ENCODE measurements around the gene ABHD16B. TPM values are rescaled to one million over a fixed set of nuclear protein-coding genes. Genes with fewer than 3 reads are reported as not detected.

ABHD16B gene
- total RNA-seq, 1 donor from 2014 or later = not detected

DNA sequence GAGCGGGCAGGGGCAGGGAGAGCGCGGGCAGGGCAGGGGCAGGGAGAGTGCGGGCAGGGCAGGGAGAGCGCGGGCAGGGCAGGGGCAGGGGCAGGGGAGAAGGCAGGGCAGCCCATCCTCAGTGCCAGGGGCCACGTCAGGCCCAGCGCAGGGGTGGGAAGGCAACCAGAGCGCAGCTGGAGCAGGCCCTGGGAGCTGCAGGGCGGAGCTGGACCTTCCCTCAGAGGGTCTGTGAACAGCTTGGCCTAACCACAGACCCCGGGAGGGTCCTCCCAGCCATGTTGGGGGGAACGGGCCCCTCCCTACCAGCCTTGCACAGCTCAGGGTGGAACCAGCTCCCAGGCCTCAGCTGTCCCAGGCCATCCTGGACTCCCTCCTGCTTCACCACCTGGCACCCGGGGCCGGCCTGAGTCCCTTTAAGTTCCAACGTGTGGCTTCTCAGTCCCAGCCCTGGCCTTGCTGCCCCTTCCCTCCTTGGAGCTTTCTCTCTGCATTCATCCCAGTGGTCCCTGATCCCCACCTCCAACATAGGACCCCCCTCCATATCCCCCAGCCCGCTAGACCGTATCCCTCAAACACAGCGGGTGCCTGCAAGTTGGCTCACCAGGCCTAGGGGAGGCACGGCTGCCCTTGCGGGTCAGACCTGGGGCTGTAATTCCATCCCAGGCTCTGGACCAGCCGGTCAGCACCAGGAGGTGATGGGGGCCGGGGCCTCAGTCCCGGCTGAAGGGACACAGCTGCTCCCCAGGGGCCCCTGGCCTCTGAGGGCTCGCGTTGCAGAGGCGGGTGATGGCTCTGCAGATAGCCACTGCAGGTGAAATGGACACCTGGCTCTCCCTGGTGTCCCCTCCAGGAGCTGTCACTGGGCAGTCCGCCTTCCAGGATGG is 24.6 kb upstream of the ABHD16B start:
- Histone ChIP-seq H3K27ac (no peak overlapping the region), H3K4me1 (peaks cover 30% of the 10 kb centered on the region), H3K4me3 (no peak overlapping the region), H3K36me3 (no peaks in the 10 kb centered on the region), H3K9me3 (no peaks in the 10 kb centered on the region), H3K27me3 (ENCODE audit: low read depth) (no peaks in the 10 kb centered on the region)
- intact Hi-C loops (cut with DNase I) = no loop called here
- TF ChIP-seq, protein P1, sequence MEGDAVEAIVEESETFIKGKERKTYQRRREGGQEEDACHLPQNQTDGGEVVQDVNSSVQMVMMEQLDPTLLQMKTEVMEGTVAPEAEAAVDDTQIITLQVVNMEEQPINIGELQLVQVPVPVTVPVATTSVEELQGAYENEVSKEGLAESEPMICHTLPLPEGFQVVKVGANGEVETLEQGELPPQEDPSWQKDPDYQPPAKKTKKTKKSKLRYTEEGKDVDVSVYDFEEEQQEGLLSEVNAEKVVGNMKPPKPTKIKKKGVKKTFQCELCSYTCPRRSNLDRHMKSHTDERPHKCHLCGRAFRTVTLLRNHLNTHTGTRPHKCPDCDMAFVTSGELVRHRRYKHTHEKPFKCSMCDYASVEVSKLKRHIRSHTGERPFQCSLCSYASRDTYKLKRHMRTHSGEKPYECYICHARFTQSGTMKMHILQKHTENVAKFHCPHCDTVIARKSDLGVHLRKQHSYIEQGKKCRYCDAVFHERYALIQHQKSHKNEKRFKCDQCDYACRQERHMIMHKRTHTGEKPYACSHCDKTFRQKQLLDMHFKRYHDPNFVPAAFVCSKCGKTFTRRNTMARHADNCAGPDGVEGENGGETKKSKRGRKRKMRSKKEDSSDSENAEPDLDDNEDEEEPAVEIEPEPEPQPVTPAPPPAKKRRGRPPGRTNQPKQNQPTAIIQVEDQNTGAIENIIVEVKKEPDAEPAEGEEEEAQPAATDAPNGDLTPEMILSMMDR (IDR thresholded peaks at IDR 0.05) = no peak
- DNase-seq (no peak), ATAC-seq (no peak)

DNA sequence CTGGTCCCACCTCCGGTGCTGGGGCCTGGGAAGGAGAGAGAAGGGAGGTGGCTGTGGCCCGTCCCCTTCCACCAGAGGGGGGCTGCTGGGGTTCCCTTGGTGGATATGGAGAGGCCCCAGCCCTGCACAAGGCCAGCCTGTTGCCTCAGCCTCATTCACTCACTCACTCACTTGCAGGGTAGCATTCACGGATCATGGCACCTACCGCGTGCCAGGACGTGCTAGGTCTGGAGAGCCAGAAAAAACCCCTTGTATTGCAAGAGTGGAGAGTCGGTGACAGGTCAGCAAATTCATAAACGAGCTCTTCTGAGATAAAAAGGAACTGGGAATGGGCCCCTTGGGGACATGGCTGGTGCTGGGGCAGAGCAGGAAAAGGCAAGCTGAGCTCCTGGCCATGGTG is 23.8 kb upstream of the ABHD16B start:
- no peak for ATAC-seq
- Histone ChIP-seq H3K27ac (no peak overlapping the region), H3K9me3 (no peaks in the 10 kb centered on the region), H3K36me3 (no peaks in the 10 kb centered on the region), H3K4me1 (peaks cover 23% of the 10 kb centered on the region), H3K27me3 (ENCODE audit: low read depth) (no peaks in the 10 kb centered on the region), H3K4me3 (no peak overlapping the region)
- no peak for DNase-seq
- TF ChIP-seq, protein P1 (IDR thresholded peaks at IDR 0.05) = no peak
- intact Hi-C loops (cut with DNase I) = no loop called here

DNA sequence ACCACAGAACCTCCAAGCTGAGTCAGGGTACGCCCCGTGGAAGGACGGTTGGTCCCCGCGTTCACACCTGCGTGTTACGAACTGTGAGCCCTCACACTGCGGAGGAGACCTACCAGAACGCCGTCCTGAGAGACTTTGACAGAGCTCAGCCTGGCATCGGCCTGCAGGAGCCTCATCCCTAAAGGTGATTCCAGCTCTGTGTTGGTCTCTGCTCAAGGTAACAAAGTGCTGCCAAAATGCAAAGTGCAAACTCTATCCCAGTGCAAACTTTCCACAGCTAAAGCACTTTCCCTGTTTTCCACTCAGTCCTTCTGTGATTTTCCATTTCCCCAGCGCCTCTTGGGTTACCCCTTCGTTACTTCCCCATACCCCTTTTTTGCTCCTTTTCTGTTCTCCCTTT is 21.7 kb upstream of the ABHD16B start:
- peaks cover 14% of the 10 kb centered on the region for H3K4me1 ChIP-seq
- intact Hi-C loops (cut with DNase I) = no loop called here
- no peak for ATAC-seq
- peaks cover 7% of the 10 kb centered on the region for H3K27me3 ChIP-seq (ENCODE audit: low read depth)
- DNase-seq = no peak
- H3K4me3 ChIP-seq = no peak overlapping the region
- H3K9me3 ChIP-seq = no peaks in the 10 kb centered on the region
- H3K27ac ChIP-seq = no peak overlapping the region
- TF ChIP-seq, protein P1 (IDR thresholded peaks at IDR 0.05) = no peak
- no peaks in the 10 kb centered on the region for H3K36me3 ChIP-seq

DNA sequence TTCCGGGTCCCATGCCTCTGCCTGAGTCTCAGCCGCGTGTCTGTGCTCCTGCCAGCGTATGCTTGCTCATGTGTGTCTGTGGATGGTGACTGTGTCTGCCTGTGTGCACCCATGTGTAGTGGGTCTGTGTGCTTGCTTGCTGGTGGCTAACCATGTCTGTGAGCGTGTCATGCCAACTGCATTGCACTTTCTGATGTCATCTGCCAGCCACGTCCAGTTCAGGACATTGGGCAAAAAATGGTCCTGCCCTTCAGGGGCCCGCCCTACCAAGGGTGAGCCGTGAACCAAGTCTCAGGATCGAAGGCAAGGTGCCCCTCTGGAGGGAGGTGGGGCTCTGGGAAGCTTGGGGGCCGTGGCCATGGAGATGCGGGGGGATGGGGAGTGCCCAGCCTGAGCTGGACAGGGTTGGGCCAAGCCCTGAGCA is 20.9 kb upstream of the ABHD16B start:
- Histone ChIP-seq H3K4me3 (no peak overlapping the region), H3K27me3 (ENCODE audit: low read depth) (peaks cover 15% of the 10 kb centered on the region), H3K9me3 (no peaks in the 10 kb centered on the region), H3K4me1 (peaks cover 19% of the 10 kb centered on the region), H3K27ac (no peak overlapping the region), H3K36me3 (no peaks in the 10 kb centered on the region)
- no peak for ATAC-seq
- TF ChIP-seq, protein P1 (IDR thresholded peaks at IDR 0.05) = no peak
- no peak for DNase-seq
- intact Hi-C loops (cut with DNase I) = no loop called here

DNA sequence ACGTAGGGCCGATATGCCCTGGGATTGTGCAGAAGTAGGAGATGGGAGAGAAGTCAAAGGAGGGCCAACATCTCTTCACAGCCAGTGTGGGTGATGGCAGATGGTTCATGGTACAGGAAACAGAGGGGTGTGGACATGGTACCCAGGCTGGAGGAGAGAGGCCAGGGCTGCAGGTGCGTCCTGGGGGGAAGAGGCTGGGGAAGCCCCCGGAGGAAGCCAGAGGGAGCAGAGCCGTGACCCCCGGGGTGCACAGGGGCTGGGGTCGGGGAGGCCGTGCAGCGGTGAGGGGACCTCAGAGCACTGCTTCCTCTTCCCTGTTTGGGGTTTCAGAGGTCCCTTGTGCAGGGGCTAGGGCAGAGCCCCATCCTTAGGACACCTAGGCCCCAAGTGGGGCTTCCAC is 19.0 kb upstream of the ABHD16B start:
- no peak overlapping the region for H3K4me3 ChIP-seq
- peaks cover 36% of the 10 kb centered on the region for H3K4me1 ChIP-seq
- no peaks in the 10 kb centered on the region for H3K36me3 ChIP-seq
- H3K27me3 ChIP-seq (ENCODE audit: low read depth) = peaks cover 26% of the 10 kb centered on the region
- TF ChIP-seq, protein P1 (IDR thresholded peaks at IDR 0.05) = no peak
- H3K27ac ChIP-seq = no peak overlapping the region
- H3K9me3 ChIP-seq = no peaks in the 10 kb centered on the region
- ATAC-seq = no peak
- intact Hi-C loops (cut with DNase I) = no loop called here
- DNase-seq = no peak

Data from lower lobe of right lung (tissue), 2 donors.